ENCODE measurements around the gene ECI1. TPM values are rescaled to one million over a fixed set of nuclear protein-coding genes. Genes with fewer than 3 reads are reported as not detected.

ECI1 gene
- total and polyA plus RNA-seq, 2 donors: 31.1 to 47.0 TPM

DNA sequence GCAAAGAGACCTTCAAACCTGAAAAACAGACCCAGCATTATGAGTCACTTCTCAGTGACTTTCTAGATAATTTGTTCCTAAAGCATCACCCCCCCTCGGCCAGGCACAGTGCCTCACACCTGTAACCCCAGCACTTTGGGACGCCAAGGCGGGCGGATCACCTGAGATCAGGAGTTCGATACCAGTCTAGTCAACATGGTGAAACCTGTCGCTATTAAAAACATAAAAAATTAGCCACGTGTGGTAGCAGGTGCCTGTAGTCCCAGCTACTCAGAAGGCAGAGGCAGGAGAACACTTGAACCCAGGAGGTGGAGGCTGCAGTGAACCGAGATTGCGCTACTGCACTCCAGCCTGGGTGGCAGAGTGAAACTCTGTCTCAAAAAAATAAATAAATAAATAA is 40.8 kb upstream of the ECI1 start:
- H3K4me3 ChIP-seq (ENCODE audit: low read length in 2 of 2): no peak overlapping the region
- 95% methylated on average over 9 of the region's 9 CpGs for WGBS
- H3K36me3 ChIP-seq (ENCODE audit: control insufficient read depth in 2 of 2, insufficient read depth in 2 of 2, low read length in 1 of 2): no peaks in the 10 kb centered on the region
- DNase-seq (ENCODE audit: low read depth in 6 of 9, low spot score in 9 of 9): no peak
- no peaks in the 10 kb centered on the region for H3K9me3 ChIP-seq (ENCODE audit: control insufficient read depth in 2 of 2, insufficient read depth in 1 of 2, low read length in 1 of 2)
- H3K27me3 ChIP-seq (ENCODE audit: control insufficient read depth in 2 of 2, insufficient read depth in 1 of 2, low read length in 1 of 2): no peaks in the 10 kb centered on the region
- H3K27ac ChIP-seq (ENCODE audit: low read depth in 1 of 2, low read length in 1 of 2): no peak overlapping the region
- H3K4me1 ChIP-seq (ENCODE audit: control insufficient read depth in 2 of 2, insufficient read depth in 2 of 2, low read length in 2 of 2): no peaks in the 10 kb centered on the region

DNA sequence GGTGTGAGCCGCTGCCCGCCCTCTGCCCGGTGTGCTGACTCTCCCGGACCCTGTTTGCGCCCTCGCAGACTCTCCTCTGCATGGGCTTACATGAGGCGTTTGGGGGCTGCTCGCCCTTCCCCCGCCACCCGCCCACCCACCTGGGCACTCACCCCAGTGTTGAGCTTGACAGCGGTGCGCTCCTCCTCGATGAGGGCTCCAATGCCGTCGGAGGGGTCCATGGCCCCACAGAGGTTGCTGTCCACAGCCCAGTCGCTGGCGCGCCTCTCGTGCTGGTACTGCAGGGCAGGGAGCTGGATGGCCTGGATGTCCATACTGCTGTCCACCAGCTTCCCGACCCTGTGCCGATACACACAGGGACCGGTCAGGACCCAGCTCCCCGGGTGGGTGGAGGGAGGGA is 37.9 kb upstream of the ECI1 start:
- WGBS: 97% methylated on average over 23 of the region's 23 CpGs
- Histone ChIP-seq H3K27ac (ENCODE audit: low read depth in 1 of 2, low read length in 1 of 2) (no peak overlapping the region), H3K4me1 (ENCODE audit: control insufficient read depth in 2 of 2, insufficient read depth in 2 of 2, low read length in 2 of 2) (no peaks in the 10 kb centered on the region), H3K4me3 (ENCODE audit: low read length in 2 of 2) (no peak overlapping the region), H3K27me3 (ENCODE audit: control insufficient read depth in 2 of 2, insufficient read depth in 1 of 2, low read length in 1 of 2) (no peaks in the 10 kb centered on the region), H3K36me3 (ENCODE audit: control insufficient read depth in 2 of 2, insufficient read depth in 2 of 2, low read length in 1 of 2) (no peaks in the 10 kb centered on the region), H3K9me3 (ENCODE audit: control insufficient read depth in 2 of 2, insufficient read depth in 1 of 2, low read length in 1 of 2) (no peaks in the 10 kb centered on the region)
- DNase-seq (ENCODE audit: low read depth in 6 of 9, low spot score in 9 of 9): no peak

- Histone ChIP-seq H3K4me3 (ENCODE audit: low read length in 2 of 2) (no peak overlapping the region), H3K27ac (ENCODE audit: low read depth in 1 of 2, low read length in 1 of 2) (no peak overlapping the region), H3K27me3 (ENCODE audit: control insufficient read depth in 2 of 2, insufficient read depth in 1 of 2, low read length in 1 of 2) (no peaks in the 10 kb centered on the region), H3K36me3 (ENCODE audit: control insufficient read depth in 2 of 2, insufficient read depth in 2 of 2, low read length in 1 of 2) (no peaks in the 10 kb centered on the region), H3K9me3 (ENCODE audit: control insufficient read depth in 2 of 2, insufficient read depth in 1 of 2, low read length in 1 of 2) (no peaks in the 10 kb centered on the region), H3K4me1 (ENCODE audit: control insufficient read depth in 2 of 2, insufficient read depth in 2 of 2, low read length in 2 of 2) (no peaks in the 10 kb centered on the region)
- no peak for DNase-seq (ENCODE audit: low read depth in 6 of 9, low spot score in 9 of 9)
- WGBS: 46% methylated on average over 8 of the region's 8 CpGs
These were observed 37.3 kb upstream of the ECI1 start for GRCh38 chr16:2288726-2289125.

DNA sequence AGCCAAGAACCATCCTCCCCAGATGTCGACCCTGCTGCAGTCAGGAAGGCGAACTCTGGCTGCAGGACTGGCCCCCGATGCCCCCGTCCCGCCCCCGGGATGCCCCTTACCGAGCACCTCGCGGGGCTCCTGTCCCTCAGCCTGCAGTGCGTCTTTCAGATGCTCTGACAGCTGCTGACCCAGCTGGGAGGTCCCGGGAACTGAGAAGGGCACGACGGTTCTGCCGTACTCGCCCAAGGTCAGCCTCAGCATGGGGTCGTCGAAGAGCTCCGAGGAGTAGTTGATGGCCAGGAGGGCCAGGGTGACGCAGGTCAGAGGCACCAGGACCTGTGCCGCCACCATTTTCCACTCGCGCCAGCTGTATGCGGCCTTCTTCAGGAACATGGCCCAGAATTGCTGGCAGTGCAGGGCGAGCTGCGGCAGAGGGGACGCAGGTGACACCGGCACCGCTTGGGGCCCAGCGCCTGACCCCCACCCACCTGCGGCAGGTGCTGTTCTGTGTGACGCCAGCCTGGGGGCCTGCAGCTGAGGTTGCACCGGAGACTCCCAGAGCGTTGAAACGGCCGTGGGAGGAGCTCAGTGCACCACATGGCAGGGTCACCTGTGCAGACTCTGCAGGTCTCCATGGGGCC is 36.6 kb upstream of the ECI1 start:
- Histone ChIP-seq H3K36me3 (ENCODE audit: control insufficient read depth in 2 of 2, insufficient read depth in 2 of 2, low read length in 1 of 2) (no peaks in the 10 kb centered on the region), H3K4me3 (ENCODE audit: low read length in 2 of 2) (no peak overlapping the region), H3K27ac (ENCODE audit: low read depth in 1 of 2, low read length in 1 of 2) (no peak overlapping the region), H3K4me1 (ENCODE audit: control insufficient read depth in 2 of 2, insufficient read depth in 2 of 2, low read length in 2 of 2) (no peaks in the 10 kb centered on the region), H3K9me3 (ENCODE audit: control insufficient read depth in 2 of 2, insufficient read depth in 1 of 2, low read length in 1 of 2) (no peaks in the 10 kb centered on the region), H3K27me3 (ENCODE audit: control insufficient read depth in 2 of 2, insufficient read depth in 1 of 2, low read length in 1 of 2) (no peaks in the 10 kb centered on the region)
- 95% methylated on average over 35 of the region's 35 CpGs for WGBS
- no peak for DNase-seq (ENCODE audit: low read depth in 6 of 9, low spot score in 9 of 9)

DNA sequence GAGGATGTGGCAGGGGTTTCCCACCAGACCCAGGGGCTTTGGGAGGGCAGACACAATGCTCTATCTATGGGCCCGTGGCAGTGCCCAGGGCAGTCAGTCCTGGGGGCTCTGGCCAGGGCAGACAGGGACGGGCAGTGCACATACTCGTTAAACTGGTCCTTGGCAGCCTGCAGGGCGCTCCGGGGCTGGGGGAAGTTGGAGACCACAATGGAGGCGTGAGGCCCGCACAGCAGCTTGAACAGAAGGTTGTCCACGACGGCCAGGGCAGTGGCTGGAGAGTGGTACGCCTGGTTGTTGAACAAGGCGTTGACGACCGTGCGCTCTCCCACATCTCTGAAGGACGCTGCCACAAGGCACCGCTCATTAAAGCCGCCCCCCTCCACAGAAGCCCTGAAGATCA is 35.2 kb upstream of the ECI1 start:
- Histone ChIP-seq H3K9me3 (ENCODE audit: control insufficient read depth in 2 of 2, insufficient read depth in 1 of 2, low read length in 1 of 2) (no peaks in the 10 kb centered on the region), H3K36me3 (ENCODE audit: control insufficient read depth in 2 of 2, insufficient read depth in 2 of 2, low read length in 1 of 2) (no peaks in the 10 kb centered on the region), H3K27me3 (ENCODE audit: control insufficient read depth in 2 of 2, insufficient read depth in 1 of 2, low read length in 1 of 2) (no peaks in the 10 kb centered on the region), H3K4me1 (ENCODE audit: control insufficient read depth in 2 of 2, insufficient read depth in 2 of 2, low read length in 2 of 2) (no peaks in the 10 kb centered on the region), H3K4me3 (ENCODE audit: low read length in 2 of 2) (no peak overlapping the region), H3K27ac (ENCODE audit: low read depth in 1 of 2, low read length in 1 of 2) (no peak overlapping the region)
- DNase-seq (ENCODE audit: low read depth in 6 of 9, low spot score in 9 of 9): no peak
- whole genome bisulfite sequencing: 98% methylated on average over 17 of the region's 17 CpGs

DNA sequence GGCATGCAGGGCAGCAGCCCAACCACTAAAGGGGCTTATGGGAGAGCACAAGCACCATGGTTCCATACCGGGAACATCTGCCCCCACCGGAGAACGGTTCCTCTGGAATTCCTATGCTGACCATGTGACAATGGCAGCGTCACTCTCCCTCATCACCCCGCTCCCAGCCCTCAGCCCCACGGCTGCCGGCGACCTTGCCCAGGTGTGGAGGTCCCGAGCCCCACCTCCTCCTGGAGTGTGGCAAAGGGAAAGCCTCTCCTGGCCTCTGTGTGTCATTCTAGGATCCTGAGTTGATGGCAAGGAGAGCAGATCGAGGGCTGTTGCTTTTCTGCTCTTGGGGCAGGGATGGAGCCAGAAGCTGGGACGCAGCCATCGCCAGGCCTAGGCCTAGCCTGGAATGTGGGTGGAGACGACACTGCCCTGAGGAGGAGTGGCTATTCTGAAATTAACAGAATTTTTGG is 34.4 kb upstream of the ECI1 start:
- WGBS: 94% methylated on average over 13 of the region's 13 CpGs
- DNase-seq (ENCODE audit: low read depth in 6 of 9, low spot score in 9 of 9): no peak
- Histone ChIP-seq H3K4me1 (ENCODE audit: control insufficient read depth in 2 of 2, insufficient read depth in 2 of 2, low read length in 2 of 2) (no peaks in the 10 kb centered on the region), H3K27ac (ENCODE audit: low read depth in 1 of 2, low read length in 1 of 2) (no peak overlapping the region), H3K4me3 (ENCODE audit: low read length in 2 of 2) (no peak overlapping the region), H3K9me3 (ENCODE audit: control insufficient read depth in 2 of 2, insufficient read depth in 1 of 2, low read length in 1 of 2) (no peaks in the 10 kb centered on the region), H3K36me3 (ENCODE audit: control insufficient read depth in 2 of 2, insufficient read depth in 2 of 2, low read length in 1 of 2) (no peaks in the 10 kb centered on the region), H3K27me3 (ENCODE audit: control insufficient read depth in 2 of 2, insufficient read depth in 1 of 2, low read length in 1 of 2) (no peaks in the 10 kb centered on the region)

GRCh38 chr16:2284797-2285576 is 33.6 kb upstream of the ECI1 start:
- H3K4me3 ChIP-seq (ENCODE audit: low read length in 2 of 2): no peak overlapping the region
- no peaks in the 10 kb centered on the region for H3K4me1 ChIP-seq (ENCODE audit: control insufficient read depth in 2 of 2, insufficient read depth in 2 of 2, low read length in 2 of 2)
- no peaks in the 10 kb centered on the region for H3K27me3 ChIP-seq (ENCODE audit: control insufficient read depth in 2 of 2, insufficient read depth in 1 of 2, low read length in 1 of 2)
- no peaks in the 10 kb centered on the region for H3K9me3 ChIP-seq (ENCODE audit: control insufficient read depth in 2 of 2, insufficient read depth in 1 of 2, low read length in 1 of 2)
- DNase-seq (ENCODE audit: low read depth in 6 of 9, low spot score in 9 of 9): no peak
- no peaks in the 10 kb centered on the region for H3K36me3 ChIP-seq (ENCODE audit: control insufficient read depth in 2 of 2, insufficient read depth in 2 of 2, low read length in 1 of 2)
- WGBS: 95% methylated on average over 35 of the region's 35 CpGs
- H3K27ac ChIP-seq (ENCODE audit: low read depth in 1 of 2, low read length in 1 of 2): no peak overlapping the region

GRCh38 chr16:2284001-2284770 is 32.8 kb upstream of the ECI1 start:
- Histone ChIP-seq H3K9me3 (ENCODE audit: control insufficient read depth in 2 of 2, insufficient read depth in 1 of 2, low read length in 1 of 2) (no peaks in the 10 kb centered on the region), H3K27ac (ENCODE audit: low read depth in 1 of 2, low read length in 1 of 2) (no peak overlapping the region), H3K27me3 (ENCODE audit: control insufficient read depth in 2 of 2, insufficient read depth in 1 of 2, low read length in 1 of 2) (no peaks in the 10 kb centered on the region), H3K4me3 (ENCODE audit: low read length in 2 of 2) (no peak overlapping the region), H3K36me3 (ENCODE audit: control insufficient read depth in 2 of 2, insufficient read depth in 2 of 2, low read length in 1 of 2) (no peaks in the 10 kb centered on the region), H3K4me1 (ENCODE audit: control insufficient read depth in 2 of 2, insufficient read depth in 2 of 2, low read length in 2 of 2) (no peaks in the 10 kb centered on the region)
- no peak for DNase-seq (ENCODE audit: low read depth in 6 of 9, low spot score in 9 of 9)
- 96% methylated on average over 37 of the region's 37 CpGs for WGBS
